H1 (cell line): Measurements from ENCODE around the gene PBOV1. TPM values are rescaled to one million over a fixed set of nuclear protein-coding genes. Genes with fewer than 3 reads are reported as not detected.

Experiments used
- SUZ12 ChIP-seq: fragments of 200-600 bp; sonication (generic); IDR thresholded peaks from 2 replicates; pipeline ENCODE4 v1.6.1; 2012; ENCODE audit warnings: mild to moderate bottlenecking, inconsistent platforms, low read length, moderate library complexity, mixed read lengths
- TBP ChIP-seq: IDR thresholded peaks from 2 replicates; pipeline ENCODE4 v1.6.1; 2011; ENCODE audit warnings: low read depth, low read length, improper control_type of control experiment
- polyA plus RNA-seq, 7 experiments: library from polyadenylated mRNA; depleted of rRNA in 3 of 7; stranded (reverse) in 5 of 7; unstranded in 2 of 7; fragments of >200 nt in 5 of 7; fragments of 200-250 nt in 2 of 7; gene quantifications; 1 replicate in 5 of 7; 2 replicates in 1 of 7; 4 replicates in 1 of 7; pipeline versions ENCODE4 v1.2.1 to v1.2.3, GENCODE V29; 2011 to 2013; ENCODE audit warnings: missing spikeins in 2 of 7, mixed read lengths in 2 of 7
- total RNA-seq: library from RNA; stranded (reverse); fragmentation: NEBNext Ultra II Directional; extraction: Animal tissue kit (Norgen Biotek cat#: 25700); gene quantifications from 2 replicates; pipeline ENCODE4 v1.2.1, GENCODE V29; 2021

PBOV1 gene
- total and polyA plus RNA-seq, 2 of the 8 experiments (the other 6 are each of a cell fraction or from before 2014, with no cell fraction given), result not detected

GRCh38 chr6:138204303-138204702 is 14.0 kb downstream of the PBOV1 start (continued):
- TF ChIP-seq SUZ12, result no peak
- TF ChIP-seq TBP, result no peak
